K562 (cell line): Measurements from ENCODE around the gene CRYAB. TPM values are rescaled to one million over a fixed set of nuclear protein-coding genes. Genes with fewer than 3 reads are reported as not detected.

Experiments
- BHLHE40 ChIP-seq: IDR thresholded peaks from 2 replicates; pipeline ENCODE4 v1.6.1; 2011; ENCODE audit warnings: low read length, improper control_type of control experiment
- BMI1 ChIP-seq: fragments of 150-350 bp; IDR thresholded peaks from 2 replicates; pipeline ENCODE4 v1.6.1; 2014; ENCODE audit warnings: low read length
- CEBPB ChIP-seq: fragments of 450-650 bp; IDR thresholded peaks from 2 replicates; pipeline ENCODE4 v1.6.1; 2016; ENCODE audit warnings: missing genetic modification characterization, missing compliant biosample characterization
- DMBX1 ChIP-seq: fragments of 250-450 bp; sonication (Bioruptor Pico); IDR thresholded peaks from 2 replicates; pipeline ENCODE4 v1.8.0; 2022; ENCODE audit warnings: inconsistent platforms, mild to moderate bottlenecking, moderate library complexity, borderline replicate concordance
- GTF2F1 ChIP-seq: IDR thresholded peaks from 2 replicates; pipeline ENCODE4 v1.6.1; 2011; ENCODE audit warnings: low read depth, low read length, improper control_type of control experiment
- JUNB ChIP-seq: fragments of 450-650 bp; formaldehyde crosslinking; conservative IDR thresholded peaks from 2 replicates; pipeline ENCODE4 v1.4.0; 2020; ENCODE audit warnings: mild to moderate bottlenecking
- KDM2B ChIP-seq: fragments of 250-450 bp; sonication (Bioruptor Pico); IDR thresholded peaks from 2 replicates; pipeline ENCODE4 v1.8.0; 2021; ENCODE audit warnings: mild to moderate bottlenecking, moderate library complexity
- KLF13 ChIP-seq: fragments of 450-650 bp; IDR thresholded peaks from 2 replicates; pipeline ENCODE4 v1.6.1; 2016; ENCODE audit warnings: missing genetic modification characterization, low read depth, mild to moderate bottlenecking, missing compliant biosample characterization, moderate library complexity, borderline replicate concordance
- KLF6 ChIP-seq: fragments of 250-450 bp; sonication (Bioruptor Pico); IDR thresholded peaks from 2 replicates; pipeline ENCODE4 v1.4.0; 2020; ENCODE audit warnings: mild to moderate bottlenecking, moderate library complexity, borderline replicate concordance
- MCM3 ChIP-seq: fragments of 450-650 bp; IDR thresholded peaks from 2 replicates; pipeline ENCODE4 v1.6.1; 2016
- PHF8 ChIP-seq: fragments of 200-600 bp; sonication (generic); IDR thresholded peaks from 2 replicates; pipeline ENCODE4 v1.6.1; 2012; ENCODE audit warnings: mixed run types, mild to moderate bottlenecking, inconsistent platforms, low read length, moderate library complexity, borderline replicate concordance
- PURB ChIP-seq: sonication (generic); formaldehyde crosslinking; IDR thresholded peaks from 2 replicates; pipeline ENCODE4 v1.9.0; 2021; ENCODE audit warnings: low read depth, mild to moderate bottlenecking, missing genetic modification reagents
- RBM25 ChIP-seq: fragments of 200-400 bp; formaldehyde crosslinking; IDR thresholded peaks from 2 replicates; pipeline ENCODE4 v1.6.1; 2018; ENCODE audit warnings: low read length, low read depth, moderate library complexity; ENCODE audit not compliant: severe bottlenecking
- SLC30A9 ChIP-seq: fragments of 250-450 bp; sonication (Bioruptor Pico); IDR thresholded peaks from 2 replicates; pipeline ENCODE4 v1.8.0; 2022; ENCODE audit warnings: mild to moderate bottlenecking, moderate library complexity
- SMARCE1 ChIP-seq: fragments of 450-650 bp; IDR thresholded peaks from 2 replicates; pipeline ENCODE4 v1.7.1; 2016; ENCODE audit warnings: mild to moderate bottlenecking
- ZBTB7A ChIP-seq: IDR thresholded peaks from 2 replicates; pipeline ENCODE4 v1.6.1; 2011; ENCODE audit warnings: low read depth, mild to moderate bottlenecking, low read length, moderate library complexity, borderline replicate concordance; ENCODE audit not compliant: control insufficient read depth
- ZNF143 ChIP-seq: sonication (generic); formaldehyde crosslinking; IDR thresholded peaks from 2 replicates; pipeline ENCODE4 v1.9.0; 2022; ENCODE audit warnings: mild to moderate bottlenecking, missing genetic modification reagents
- ZNF197 ChIP-seq: fragments of 200-800 bp; sonication (Bioruptor generic); IDR thresholded peaks from 2 replicates; pipeline ENCODE4 v1.6.1; 2016; ENCODE audit warnings: low read depth, missing genetic modification characterization, missing compliant biosample characterization
- ZNF76 ChIP-seq: fragments of 250-450 bp; sonication (Bioruptor Pico); IDR thresholded peaks from 2 replicates; pipeline ENCODE4 v1.4.0; 2020; ENCODE audit warnings: mild to moderate bottlenecking, moderate library complexity, borderline replicate concordance
- polyA plus RNA-seq, 8 experiments: library from polyadenylated mRNA; depleted of rRNA in 4 of 8; stranded (reverse) in 5 of 8; unstranded in 3 of 8; fragments of >200 nt; fragmentation: Nextera tagmentation in 2 of 8; fragmentation: Illumina TruSeq in 1 of 8; extraction: Ambion mirVana in 2 of 8; extraction: Trizol in 1 of 8; gene quantifications; 2 replicates each; pipeline versions ENCODE4 v1.2.1 to v1.2.3, GENCODE V29; 2011 to 2014; ENCODE audit warnings: inconsistent platforms in 1 of 8, missing spikeins in 1 of 8
- total RNA-seq, 7 experiments: library from RNA; depleted of rRNA in 6 of 7; stranded (reverse); fragments of >200 nt in 6 of 7; fragmentation: Illumina TruSeq in 2 of 7; extraction: Trizol in 2 of 7; gene quantifications; 2 replicates each; pipeline versions ENCODE4 v1.2.1 to v1.2.3, GENCODE V29; 2011 to 2021; ENCODE audit warnings: low replicate concordance in 1 of 7
- TF ChIP-seq, protein P1 (sequence below): fragments of 250-450 bp; sonication (Bioruptor Pico); IDR thresholded peaks from 2 replicates; pipeline ENCODE4 v1.5.0; 2021; ENCODE audit warnings: mild to moderate bottlenecking, borderline replicate concordance
- TF ChIP-seq, protein P2 (sequence below): fragments of 250-450 bp; sonication (Bioruptor Pico); IDR thresholded peaks from 2 replicates; pipeline ENCODE4 v1.8.0; 2022; ENCODE audit warnings: moderate library complexity, mild to moderate bottlenecking, inconsistent platforms
- TF ChIP-seq, protein P3 (sequence below): sonication (generic); formaldehyde crosslinking; IDR thresholded peaks from 2 replicates; pipeline ENCODE4 v1.8.0; 2022; ENCODE audit warnings: mild to moderate bottlenecking, missing genetic modification reagents
- TF ChIP-seq, protein P4 (sequence below): sonication (generic); formaldehyde crosslinking; IDR thresholded peaks from 2 replicates; pipeline ENCODE4 v1.9.0; 2022; ENCODE audit warnings: mild to moderate bottlenecking, missing genetic modification reagents

CRYAB gene
- total and polyA plus RNA-seq, 9 of the 15 experiments (the other 6 are each of a cell fraction or from before 2014, with no cell fraction given): 0.83 to 7.5 (median 3.6) TPM

DNA sequence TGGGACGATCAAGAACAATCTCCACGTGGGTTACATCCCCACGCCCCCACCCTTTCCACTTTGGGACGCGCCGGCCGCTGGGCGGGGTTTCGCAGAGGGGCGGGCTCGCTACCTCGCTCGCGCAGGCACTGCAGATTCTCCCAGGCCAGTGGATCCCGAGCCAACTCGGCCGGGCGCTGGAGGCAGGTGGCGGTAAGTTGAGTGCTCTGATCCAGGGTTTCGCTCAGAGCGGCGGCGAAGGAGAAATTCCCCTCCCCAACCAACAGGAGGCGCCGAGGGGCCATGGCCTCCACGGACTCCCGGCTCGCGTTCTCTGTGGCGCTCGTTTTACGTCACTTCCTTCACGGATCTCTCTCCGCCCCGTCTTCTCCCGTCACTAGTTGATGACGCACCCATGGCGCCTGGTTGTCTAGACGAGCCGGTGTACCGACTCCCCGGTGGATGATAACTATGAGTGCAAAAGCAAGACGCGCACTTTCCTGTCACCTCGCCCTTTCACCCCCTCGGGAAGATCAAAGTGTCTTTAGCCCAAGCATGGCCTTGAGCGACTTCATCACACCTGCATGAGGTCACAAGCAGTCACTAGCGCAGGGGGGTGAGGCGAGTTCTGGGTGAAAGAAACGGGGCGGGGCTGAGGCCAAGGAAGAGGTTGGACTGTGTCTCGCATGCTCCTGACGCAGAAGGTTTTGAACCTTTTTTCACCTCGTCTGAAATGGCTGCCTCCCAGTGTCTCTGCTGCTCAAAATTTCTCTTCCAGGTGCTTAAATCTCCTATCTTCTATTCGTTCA, 32.5 kb downstream of the CRYAB start, which contains the start of the genes CFAP68 and FDXACB1 (continued):
- TF ChIP-seq, protein P1, sequence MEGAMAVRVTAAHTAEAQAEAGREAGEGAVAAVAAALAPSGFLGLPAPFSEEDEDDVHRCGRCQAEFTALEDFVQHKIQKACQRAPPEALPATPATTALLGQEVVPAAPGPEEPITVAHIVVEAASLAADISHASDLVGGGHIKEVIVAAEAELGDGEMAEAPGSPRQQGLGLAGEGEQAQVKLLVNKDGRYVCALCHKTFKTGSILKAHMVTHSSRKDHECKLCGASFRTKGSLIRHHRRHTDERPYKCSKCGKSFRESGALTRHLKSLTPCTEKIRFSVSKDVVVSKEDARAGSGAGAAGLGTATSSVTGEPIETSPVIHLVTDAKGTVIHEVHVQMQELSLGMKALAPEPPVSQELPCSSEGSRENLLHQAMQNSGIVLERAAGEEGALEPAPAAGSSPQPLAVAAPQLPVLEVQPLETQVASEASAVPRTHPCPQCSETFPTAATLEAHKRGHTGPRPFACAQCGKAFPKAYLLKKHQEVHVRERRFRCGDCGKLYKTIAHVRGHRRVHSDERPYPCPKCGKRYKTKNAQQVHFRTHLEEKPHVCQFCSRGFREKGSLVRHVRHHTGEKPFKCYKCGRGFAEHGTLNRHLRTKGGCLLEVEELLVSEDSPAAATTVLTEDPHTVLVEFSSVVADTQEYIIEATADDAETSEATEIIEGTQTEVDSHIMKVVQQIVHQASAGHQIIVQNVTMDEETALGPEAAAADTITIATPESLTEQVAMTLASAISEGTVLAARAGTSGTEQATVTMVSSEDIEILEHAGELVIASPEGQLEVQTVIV: no peak
- no peak for TF ChIP-seq MCM3
- TF ChIP-seq SLC30A9 (CRISPR knock-in tag): no peak
- TF ChIP-seq, protein P2, sequence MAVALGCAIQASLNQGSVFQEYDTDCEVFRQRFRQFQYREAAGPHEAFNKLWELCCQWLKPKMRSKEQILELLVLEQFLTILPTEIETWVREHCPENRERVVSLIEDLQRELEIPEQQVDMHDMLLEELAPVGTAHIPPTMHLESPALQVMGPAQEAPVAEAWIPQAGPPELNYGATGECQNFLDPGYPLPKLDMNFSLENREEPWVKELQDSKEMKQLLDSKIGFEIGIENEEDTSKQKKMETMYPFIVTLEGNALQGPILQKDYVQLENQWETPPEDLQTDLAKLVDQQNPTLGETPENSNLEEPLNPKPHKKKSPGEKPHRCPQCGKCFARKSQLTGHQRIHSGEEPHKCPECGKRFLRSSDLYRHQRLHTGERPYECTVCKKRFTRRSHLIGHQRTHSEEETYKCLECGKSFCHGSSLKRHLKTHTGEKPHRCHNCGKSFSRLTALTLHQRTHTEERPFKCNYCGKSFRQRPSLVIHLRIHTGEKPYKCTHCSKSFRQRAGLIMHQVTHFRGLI (CRISPR knock-in tag): no peak
- no peak for TF ChIP-seq KDM2B (CRISPR knock-in tag)
- no peak for TF ChIP-seq SMARCE1
- no peak for TF ChIP-seq BMI1
- TF ChIP-seq ZBTB7A: no peak
- TF ChIP-seq, protein P3, sequence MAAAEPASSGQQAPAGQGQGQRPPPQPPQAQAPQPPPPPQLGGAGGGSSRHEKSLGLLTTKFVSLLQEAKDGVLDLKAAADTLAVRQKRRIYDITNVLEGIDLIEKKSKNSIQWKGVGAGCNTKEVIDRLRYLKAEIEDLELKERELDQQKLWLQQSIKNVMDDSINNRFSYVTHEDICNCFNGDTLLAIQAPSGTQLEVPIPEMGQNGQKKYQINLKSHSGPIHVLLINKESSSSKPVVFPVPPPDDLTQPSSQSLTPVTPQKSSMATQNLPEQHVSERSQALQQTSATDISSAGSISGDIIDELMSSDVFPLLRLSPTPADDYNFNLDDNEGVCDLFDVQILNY (CRISPR knock-in tag): no peak
- peak; percentile 7; the same call in 1 of the 2 replicates for TF ChIP-seq ZNF143 (CRISPR knock-in tag)
- TF ChIP-seq GTF2F1: no peak
- no peak for TF ChIP-seq PURB (CRISPR knock-in tag)
- TF ChIP-seq KLF13 (tag): peak; percentile 39; the same call in 1 of the 2 replicates
- TF ChIP-seq CEBPB: no peak
- TF ChIP-seq PHF8: peak; percentile 96
- no peak for TF ChIP-seq DMBX1
- TF ChIP-seq, protein P4, sequence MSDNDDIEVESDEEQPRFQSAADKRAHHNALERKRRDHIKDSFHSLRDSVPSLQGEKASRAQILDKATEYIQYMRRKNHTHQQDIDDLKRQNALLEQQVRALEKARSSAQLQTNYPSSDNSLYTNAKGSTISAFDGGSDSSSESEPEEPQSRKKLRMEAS (CRISPR knock-in tag): peak; percentile 89
- TF ChIP-seq ZNF76 (CRISPR knock-in tag): no peak
- TF ChIP-seq RBM25: no peak
- TF ChIP-seq KLF6 (CRISPR knock-in tag): 0 out of 2 replicates have a peak, but pooled peaks have one; percentile 14
- no peak for TF ChIP-seq JUNB (CRISPR knock-in tag)
- 0 out of 2 replicates have a peak, but pooled peaks have one; percentile 34 for TF ChIP-seq ZNF197
- peak; percentile 33 for TF ChIP-seq BHLHE40
